ENCODE results near the gene CDC42EP4.
A peak's percentile ranks its signal among the peaks of the same experiment; 100 is the strongest.

DNA sequence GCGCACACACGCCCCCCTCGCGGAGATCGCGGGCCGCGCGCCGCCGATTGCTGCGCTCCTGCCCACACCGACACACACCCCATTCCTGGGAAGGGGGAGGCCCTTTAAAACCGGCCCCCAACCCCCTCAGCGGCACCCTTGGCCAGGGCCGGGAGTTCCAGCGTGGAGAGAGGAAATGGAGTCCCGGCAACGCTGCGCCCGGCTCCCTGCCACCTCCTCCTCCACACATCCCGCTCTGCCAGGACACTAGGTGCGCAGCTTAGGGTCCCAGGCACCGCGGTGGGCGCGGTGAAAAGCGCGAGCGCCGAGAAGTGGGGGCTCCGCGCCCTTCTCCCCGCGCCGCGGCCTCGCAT, 397 bp downstream of the CDC42EP4 start:
- TF ChIP-seq, protein P1, sequence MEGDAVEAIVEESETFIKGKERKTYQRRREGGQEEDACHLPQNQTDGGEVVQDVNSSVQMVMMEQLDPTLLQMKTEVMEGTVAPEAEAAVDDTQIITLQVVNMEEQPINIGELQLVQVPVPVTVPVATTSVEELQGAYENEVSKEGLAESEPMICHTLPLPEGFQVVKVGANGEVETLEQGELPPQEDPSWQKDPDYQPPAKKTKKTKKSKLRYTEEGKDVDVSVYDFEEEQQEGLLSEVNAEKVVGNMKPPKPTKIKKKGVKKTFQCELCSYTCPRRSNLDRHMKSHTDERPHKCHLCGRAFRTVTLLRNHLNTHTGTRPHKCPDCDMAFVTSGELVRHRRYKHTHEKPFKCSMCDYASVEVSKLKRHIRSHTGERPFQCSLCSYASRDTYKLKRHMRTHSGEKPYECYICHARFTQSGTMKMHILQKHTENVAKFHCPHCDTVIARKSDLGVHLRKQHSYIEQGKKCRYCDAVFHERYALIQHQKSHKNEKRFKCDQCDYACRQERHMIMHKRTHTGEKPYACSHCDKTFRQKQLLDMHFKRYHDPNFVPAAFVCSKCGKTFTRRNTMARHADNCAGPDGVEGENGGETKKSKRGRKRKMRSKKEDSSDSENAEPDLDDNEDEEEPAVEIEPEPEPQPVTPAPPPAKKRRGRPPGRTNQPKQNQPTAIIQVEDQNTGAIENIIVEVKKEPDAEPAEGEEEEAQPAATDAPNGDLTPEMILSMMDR (IDR thresholded peaks at IDR 0.05; ENCODE audit: low read depth, low read length, poor library complexity, severe bottlenecking) = no peak
- TF ChIP-seq EZH2phosphoT487 (IDR thresholded peaks at IDR 0.05; ENCODE audit: borderline replicate concordance, low read length) = peak; percentile 35; the same call in 1 of the 2 replicates

All from DOHH2 (cell line).